ENCODE results near the gene RAF1. TPM values are rescaled to one million over a fixed set of nuclear protein-coding genes. Genes with fewer than 3 reads are reported as not detected.

RAF1 gene
- total and polyA plus RNA-seq, 9 of the 15 experiments (the other 6 are each of a cell fraction or from before 2014, with no cell fraction given) = 28.0 to 183 (median 85.6) TPM

- no TSS peak for BruUV-seq (replicated peaks)
- H3K9me1 ChIP-seq (ENCODE audit: control insufficient read depth, insufficient read depth, low read length) = no peaks in the 10 kb centered on the region
- ChIA-PET CTCF (ENCODE audit: low intra/inter-chr PET ratio) (no interaction called here), POLR2A (interaction anchor here (0.8 to 1.1 kb wide), 6 partner anchors 12 to 198 kb away, joined by 3 to 4 read pairs (median 4); partner anchors contain the start of genes CAND2 and RAF1)
- no peak for ATAC-seq
- H3K27me3 ChIP-seq (ENCODE audit: control insufficient read depth in 2 of 2, insufficient read depth in 2 of 2, low read length in 2 of 2) = no peaks in the 10 kb centered on the region
- DNase-seq (ENCODE audit: extremely low read depth in 1 of 4, low spot score in 3 of 4) = no peak
- H3K79me2 ChIP-seq (ENCODE audit: control insufficient read depth, insufficient read depth, low read length) = no peaks in the 10 kb centered on the region
- H3K27ac ChIP-seq (ENCODE audit: extremely low read depth, low read depth, low read length) = no peak overlapping the region
- intact Hi-C loops (cut with micrococcal nuclease) = no loop called here
- no peak overlapping the region for H3K4me2 ChIP-seq (ENCODE audit: insufficient read depth, low read length)
- in situ Hi-C loops (cut with MboI) = no loop called here
- H3K36me3 ChIP-seq (ENCODE audit: control insufficient read depth, insufficient read depth, low read length) = peaks cover 95% of the 10 kb centered on the region
- H4K20me1 ChIP-seq (replicated peaks; ENCODE audit: control insufficient read depth, insufficient read depth, low read length) = no peaks in the 10 kb centered on the region
- H3K4me3 ChIP-seq = no peak overlapping the region
- no peak overlapping the region for H3K9ac ChIP-seq (ENCODE audit: insufficient read depth in 1 of 2, low read depth in 2 of 2, low read length in 2 of 2)
- TF ChIP-seq ARNT (IDR thresholded peaks at IDR 0.05) (no peak), HBP1 (CRISPR knock-in tag; IDR thresholded peaks at IDR 0.05) (no peak), TSC22D4 (tag; IDR thresholded peaks at IDR 0.05) (no peak), TEAD2 (tag; IDR thresholded peaks at IDR 0.05) (no peak), GATAD2B (IDR thresholded peaks at IDR 0.05; ENCODE audit: borderline replicate concordance) (no peak)
- no peaks in the 10 kb centered on the region for H3K9me3 ChIP-seq (replicated peaks; ENCODE audit: control insufficient read depth, insufficient read depth, low read depth, low read length)
- H3K4me1 ChIP-seq (replicated peaks in 1 of 2; ENCODE audit: control insufficient read depth in 2 of 2, insufficient read depth in 2 of 2, low read length in 2 of 2) = 0 out of 5 replicates have a peak, but pooled peaks cover 0 to 2% of the 10 kb centered on the region in 2 experiments
- FAIRE-seq = no peak
- no peak overlapping the region for H2AFZ ChIP-seq (ENCODE audit: low read depth, low read length)
These were observed 65.0 kb downstream of the RAF1 start for GRCh38 chr3:12598890-12599289.

GRCh38 chr3:12593473-12593872, 70.4 kb downstream of the RAF1 start:
- ChIA-PET POLR2A (interaction anchor here (0.7 to 0.8 kb wide), 2 partner anchors 48 to 173 kb away, joined by 3 read pairs; no protein-coding TSS in a partner anchor), CTCF (ENCODE audit: low intra/inter-chr PET ratio) (no interaction called here)
- FAIRE-seq = no peak
- TF ChIP-seq POU5F1 (IDR thresholded peaks at IDR 0.05; ENCODE audit: borderline replicate concordance, low read depth, low read length, partially characterized antibody) = no peak
- TF ChIP-seq NFE2 (IDR thresholded peaks at IDR 0.05; ENCODE audit: low read depth) = no peak
- TF ChIP-seq ATF2 (CRISPR knock-in tag; IDR thresholded peaks at IDR 0.05) = no peak
- no peak for TF ChIP-seq JUNB (CRISPR knock-in tag; conservative IDR thresholded peaks at IDR 0.05)
- no peak for TF ChIP-seq SMAD1 (IDR thresholded peaks at IDR 0.05; ENCODE audit: low read depth, low read length, partially characterized antibody)
- no peak for TF ChIP-seq ZNF639 (CRISPR knock-in tag; conservative IDR thresholded peaks at IDR 0.05 in 1 of 2, IDR thresholded peaks at IDR 0.05 in 1 of 2)
- TF ChIP-seq HLTF (IDR thresholded peaks at IDR 0.05) = no peak
- TF ChIP-seq GATA2 (CRISPR knock-in tag; IDR thresholded peaks at IDR 0.05) = no peak

More at GRCh38 chr3:12593473-12593872, 70.4 kb downstream of the RAF1 start:
- Histone ChIP-seq H3K9me3 (replicated peaks; ENCODE audit: control insufficient read depth, insufficient read depth, low read depth, low read length) (no peaks in the 10 kb centered on the region), H2AFZ (ENCODE audit: low read depth, low read length) (no peak overlapping the region), H4K20me1 (replicated peaks; ENCODE audit: control insufficient read depth, insufficient read depth, low read length) (no peaks in the 10 kb centered on the region), H3K36me3 (ENCODE audit: control insufficient read depth, insufficient read depth, low read length) (peaks cover 91% of the 10 kb centered on the region), H3K27me3 (ENCODE audit: control insufficient read depth in 2 of 2, insufficient read depth in 2 of 2, low read length in 2 of 2) (no peaks in the 10 kb centered on the region), H3K4me2 (ENCODE audit: insufficient read depth, low read length) (no peak overlapping the region), H3K9me1 (ENCODE audit: control insufficient read depth, insufficient read depth, low read length) (no peaks in the 10 kb centered on the region), H3K4me3 (no peak overlapping the region), H3K79me2 (ENCODE audit: control insufficient read depth, insufficient read depth, low read length) (no peaks in the 10 kb centered on the region; the same call in 2 of the 3 replicates), H3K27ac (ENCODE audit: extremely low read depth, low read depth, low read length) (no peak overlapping the region), H3K9ac (ENCODE audit: insufficient read depth in 1 of 2, low read depth in 2 of 2, low read length in 2 of 2) (no peak overlapping the region), H3K4me1 (replicated peaks in 1 of 2; ENCODE audit: control insufficient read depth in 2 of 2, insufficient read depth in 2 of 2, low read length in 2 of 2) (0 out of 5 replicates have a peak, but pooled peaks cover 0 to 2% of the 10 kb centered on the region in 2 experiments)
- intact Hi-C loops (cut with micrococcal nuclease) = no loop called here
- DNase-seq (ENCODE audit: extremely low read depth in 1 of 4, low spot score in 3 of 4) (no peak), ATAC-seq (no peak)
- 89% methylated on average over 3 of the region's 3 CpGs for WGBS (ENCODE audit: insufficient coverage, low coverage, missing lambda C conversion rate)
- in situ Hi-C loops (cut with MboI) = no loop called here
- BruUV-seq (replicated peaks) = no TSS peak

Measured in K562 (cell line).